Astrocyte of the hippocampus (primary cell): ENCODE results near the gene FCHSD1.

ENCODE experiments used
- DNase-seq: peaks from one replicate; pipeline ENCODE4 v3.0.0; 2011; ENCODE audit warnings: low read depth, low spot score

Gene FCHSD1

GRCh38 chr5:141672841-141673813, 21.9 kb upstream of the FCHSD1 start:
- peak; percentile 78 for DNase-seq

GRCh38 chr5:141672071-141672840, 21.0 kb upstream of the FCHSD1 start:
- DNase-seq = no peak

GRCh38 chr5:141669520-141669919, 18.3 kb upstream of the FCHSD1 start:
- no peak for DNase-seq

GRCh38 chr5:141668601-141669265, 17.5 kb upstream of the FCHSD1 start:
- no peak for DNase-seq

GRCh38 chr5:141665995-141666940, 15.1 kb upstream of the FCHSD1 start:
- no peak for DNase-seq

- peak; percentile 85 for DNase-seq
These were observed 13.7 kb upstream of the FCHSD1 start for GRCh38 chr5:141664733-141665461.

- DNase-seq = no peak
These were observed 12.3 kb upstream of the FCHSD1 start for GRCh38 chr5:141663506-141663905.

- DNase-seq = no peak
These were observed 10.8 kb upstream of the FCHSD1 start for GRCh38 chr5:141662028-141662427.

- peak; percentile 81 for DNase-seq
These were observed 6.8 kb upstream of the FCHSD1 start for GRCh38 chr5:141657937-141658545.

- DNase-seq = no peak
These were observed 6.2 kb upstream of the FCHSD1 start for GRCh38 chr5:141657404-141657803.

GRCh38 chr5:141656396-141656795, 5.2 kb upstream of the FCHSD1 start:
- DNase-seq = no peak

GRCh38 chr5:141655020-141655419, 3.8 kb upstream of the FCHSD1 start:
- no peak for DNase-seq

GRCh38 chr5:141654298-141654697, 3.1 kb upstream of the FCHSD1 start:
- DNase-seq = peak; percentile 69

GRCh38 chr5:141651728-141652105, 499 bp upstream of the FCHSD1 start:
- DNase-seq = no peak

GRCh38 chr5:141649972-141650371, 1.2 kb downstream of the FCHSD1 start:
- DNase-seq = no peak

- no peak for DNase-seq
These were observed 2.0 kb downstream of the FCHSD1 start for GRCh38 chr5:141649056-141649688.

- DNase-seq = no peak
These were observed 3.4 kb downstream of the FCHSD1 start for GRCh38 chr5:141647851-141648250.

- no peak for DNase-seq
These were observed 4.0 kb downstream of the FCHSD1 start for GRCh38 chr5:141647242-141647641.

- DNase-seq = no peak
These were observed 5.2 kb downstream of the FCHSD1 start for GRCh38 chr5:141646026-141646425.
